ENCODE measurements around the gene ANKRD33B.
A peak's percentile ranks its signal among the peaks of the same experiment; 100 is the strongest.
"Not testable (repeated sequence)": the region's sequence is repeated elsewhere in the genome, so short reads cannot be mapped to it uniquely, and the experiment has no call there.

ANKRD33B gene

GRCh38 chr5:10596310-10596703 is 32.4 kb downstream of the ANKRD33B start:
- DNase-seq: no peak

DNA sequence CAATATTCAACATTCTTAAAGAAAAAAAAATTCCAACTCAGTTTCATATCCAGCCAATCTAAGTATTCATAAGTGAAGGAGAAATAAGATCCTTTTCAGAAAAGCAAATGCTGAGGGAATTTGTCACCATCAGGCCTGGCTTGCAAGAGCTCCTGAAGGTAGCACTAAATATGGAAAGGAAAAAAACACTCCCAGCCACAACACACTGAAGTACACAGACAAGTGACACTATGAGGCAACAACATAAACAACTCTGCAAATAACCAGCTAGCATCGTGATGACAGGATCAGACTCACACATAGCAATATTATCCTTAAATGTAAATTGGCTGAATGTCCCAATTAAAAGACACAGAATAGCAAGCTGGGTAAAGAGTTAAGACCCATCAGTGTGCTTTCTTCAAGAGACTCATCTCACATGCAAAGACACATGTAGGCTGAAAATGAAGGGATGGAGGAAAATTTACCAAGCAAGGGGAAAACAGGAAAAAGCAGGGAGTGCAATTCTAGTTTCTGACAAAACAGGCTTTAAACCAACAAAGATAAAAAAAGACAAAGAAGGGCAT is 33.1 kb downstream of the ANKRD33B start:
- DNase-seq: no peak

- DNase-seq: no peak
Observed at GRCh38 chr5:10599113-10599512, 35.2 kb downstream of the ANKRD33B start.

DNA sequence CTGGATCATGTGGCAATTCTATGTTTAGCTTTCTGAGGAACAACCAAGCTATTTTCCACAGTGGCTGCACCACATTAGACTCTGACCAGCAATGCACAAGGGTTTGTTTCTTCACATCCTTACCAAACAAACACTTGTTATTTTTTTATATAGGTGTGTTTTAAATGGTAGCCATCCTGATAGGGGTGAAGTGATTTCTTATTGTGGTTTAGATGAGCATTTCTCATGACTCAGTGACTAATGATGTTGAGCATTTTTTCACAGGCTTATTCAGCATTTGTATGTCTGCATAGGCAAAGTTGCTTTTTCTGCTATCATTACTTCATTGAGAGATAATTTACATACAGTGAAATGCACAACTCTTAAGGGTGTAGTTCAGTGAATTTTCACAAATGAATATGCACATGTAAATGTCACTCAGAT is 36.0 kb downstream of the ANKRD33B start:
- no peak for DNase-seq

GRCh38 chr5:10600626-10601245 is 36.9 kb downstream of the ANKRD33B start:
- DNase-seq: peak; percentile 22

DNA sequence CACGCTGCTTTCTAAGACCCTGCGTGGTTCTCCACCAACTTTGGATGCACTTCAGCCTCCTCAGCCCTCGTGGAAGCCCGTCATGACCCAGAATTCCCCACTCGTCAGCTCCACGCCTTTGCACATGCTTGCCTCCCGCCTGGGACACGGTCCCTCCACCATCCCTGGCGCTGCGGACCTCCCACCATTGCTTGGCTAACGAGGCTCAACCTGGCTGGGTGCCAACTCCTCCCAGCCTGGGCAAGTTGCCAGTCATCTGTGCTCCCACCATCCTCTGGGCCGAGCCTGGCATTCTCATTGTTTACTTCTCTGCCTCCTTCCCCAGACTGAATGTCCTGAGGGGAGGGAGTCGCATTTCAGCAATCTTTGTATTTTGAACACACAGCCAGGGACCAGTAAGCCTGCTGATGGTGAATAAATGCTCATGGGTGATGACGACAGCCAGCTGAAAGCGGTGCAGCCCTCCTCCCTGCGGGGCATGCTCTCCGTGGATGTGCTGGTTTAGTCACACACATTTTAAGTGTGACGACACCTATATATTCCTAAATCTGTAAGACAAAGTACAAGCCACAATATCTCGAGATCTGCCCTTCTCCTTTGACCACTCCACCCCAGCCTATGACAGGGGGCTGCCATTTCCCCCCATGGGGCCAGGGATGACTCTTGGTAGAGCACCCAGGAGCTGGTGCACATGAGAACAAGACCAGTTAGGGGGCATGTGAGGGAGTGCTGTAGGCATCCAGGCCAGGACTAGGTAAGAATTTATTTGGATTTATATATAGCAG is 37.6 kb downstream of the ANKRD33B start:
- no peak for DNase-seq

GRCh38 chr5:10602031-10602806 is 38.3 kb downstream of the ANKRD33B start:
- no peak for DNase-seq

- DNase-seq: no peak
Observed at GRCh38 chr5:10604975-10605374, 41.1 kb downstream of the ANKRD33B start.

DNA sequence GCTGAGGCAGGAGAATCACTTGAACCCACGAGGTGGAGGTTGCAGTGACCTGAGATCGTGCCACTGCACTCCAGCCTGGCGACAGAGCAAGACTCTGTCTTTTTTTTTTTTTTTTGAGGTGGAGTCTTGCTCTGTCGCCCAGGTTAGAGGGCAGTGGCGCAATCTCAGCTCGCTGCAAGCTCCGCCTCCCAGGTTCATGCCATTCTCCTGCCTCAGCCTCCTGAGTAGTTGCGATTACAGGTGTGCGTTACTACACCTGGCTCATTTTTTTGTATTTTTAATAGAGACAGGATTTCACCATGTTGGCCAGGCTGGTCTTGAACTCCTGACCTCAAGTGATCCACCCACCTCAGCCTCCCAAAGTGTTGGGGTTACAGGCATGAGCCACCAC is 42.8 kb downstream of the ANKRD33B start:
- not testable (repeated sequence) for DNase-seq

GRCh38 chr5:10607023-10607665 is 43.3 kb downstream of the ANKRD33B start:
- DNase-seq: no peak

DNA sequence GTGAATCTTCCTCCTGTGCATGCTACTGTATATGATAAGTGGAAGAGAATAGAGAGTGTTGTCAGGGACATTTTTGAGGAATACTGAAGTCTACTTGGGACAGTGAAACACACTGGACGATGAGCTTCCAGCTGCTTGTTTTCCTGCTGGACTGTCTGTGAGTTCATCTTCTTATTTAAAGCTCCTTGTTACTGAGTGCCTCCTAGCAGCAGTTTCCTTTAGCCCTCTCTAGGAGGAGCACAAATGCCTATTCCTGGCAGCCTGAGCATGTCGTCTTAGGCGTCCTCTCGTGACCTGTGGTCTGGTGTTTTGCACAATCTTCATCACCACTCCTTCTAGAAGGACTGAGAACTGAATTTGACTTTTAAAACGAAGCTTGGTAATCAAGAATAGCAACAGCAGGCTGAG is 43.8 kb downstream of the ANKRD33B start:
- no peak for DNase-seq

DNA sequence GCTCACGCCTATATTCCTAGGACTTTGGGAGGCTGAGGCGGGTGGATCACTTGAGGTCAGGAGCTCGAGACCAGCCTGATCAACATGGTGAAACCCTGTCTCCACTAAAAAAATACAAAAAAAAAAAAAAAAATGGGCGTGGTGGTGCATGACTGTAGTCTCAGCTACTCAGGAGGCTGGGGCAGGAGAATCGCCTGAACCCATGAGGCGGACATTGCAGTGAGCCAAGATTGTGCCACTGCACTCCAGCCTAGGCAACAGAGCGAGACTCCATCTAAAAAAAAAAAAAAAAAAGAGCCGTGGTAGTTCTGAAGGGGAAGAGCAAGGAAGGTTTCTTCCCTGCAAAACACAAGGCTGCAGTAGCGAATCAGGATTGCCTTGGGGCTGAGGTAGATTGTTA is 44.2 kb downstream of the ANKRD33B start:
- not testable (repeated sequence) for DNase-seq

DNA sequence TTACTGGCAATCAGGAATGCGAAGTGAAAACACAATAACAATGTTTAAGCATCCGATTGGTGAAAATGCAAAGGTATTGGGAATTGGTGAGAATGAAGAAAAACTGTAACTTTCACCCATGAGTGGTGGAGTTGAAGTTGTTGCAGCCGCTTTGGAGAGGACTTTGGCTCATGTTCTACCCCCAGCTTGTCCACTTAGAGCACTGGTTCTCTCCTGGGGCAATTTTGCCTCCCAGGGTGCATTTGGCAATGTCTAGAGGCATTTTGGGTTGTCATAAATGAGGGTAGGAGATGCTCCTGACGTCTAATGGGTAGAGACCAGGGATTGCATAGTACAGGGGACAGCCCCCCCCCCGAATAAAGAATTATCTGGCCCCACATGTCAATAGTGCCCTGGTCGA is 46.2 kb downstream of the ANKRD33B start:
- no peak for DNase-seq

DNA sequence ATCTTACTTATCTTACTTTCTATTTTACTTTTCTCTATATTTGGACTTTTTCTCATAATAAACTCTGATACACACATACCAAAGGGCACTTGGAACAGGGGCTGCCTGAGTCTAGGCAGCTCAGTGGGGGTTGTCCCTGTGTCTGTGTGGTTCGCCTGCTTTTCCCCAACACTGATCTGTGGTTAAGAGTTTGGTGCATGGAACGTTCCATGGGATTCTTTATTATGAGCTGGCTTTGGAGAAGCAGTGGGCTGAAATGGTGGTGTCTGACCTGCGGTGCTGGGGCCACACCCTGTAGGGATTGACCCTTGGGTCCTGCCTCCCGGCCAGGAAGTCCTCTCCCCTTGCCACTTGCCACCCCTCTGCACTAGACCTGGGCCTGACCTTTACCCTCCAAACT is 47.4 kb downstream of the ANKRD33B start:
- DNase-seq: no peak

GRCh38 chr5:10612251-10612650 is 48.4 kb downstream of the ANKRD33B start:
- DNase-seq: no peak

GRCh38 chr5:10615693-10616092 is 51.8 kb downstream of the ANKRD33B start:
- DNase-seq: no peak

DNA sequence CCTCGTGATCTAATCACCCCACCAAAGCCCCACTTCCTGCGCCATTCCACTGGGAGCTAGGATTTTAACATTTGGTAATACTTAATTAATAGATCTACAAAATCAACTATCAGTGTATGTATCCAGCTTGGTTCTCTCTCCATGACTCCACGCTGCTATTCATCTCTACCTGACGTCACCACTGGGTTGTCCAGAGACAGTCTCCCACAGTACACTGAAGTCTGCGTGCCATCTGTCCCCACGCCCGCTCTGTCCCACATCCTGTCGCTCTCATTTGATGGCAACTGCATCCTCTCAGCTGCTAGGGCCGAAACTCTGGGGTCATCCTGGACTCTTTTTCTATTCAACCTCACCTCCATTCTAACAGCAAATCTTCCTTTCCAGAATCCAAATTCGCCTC is 53.2 kb downstream of the ANKRD33B start:
- no peak for DNase-seq

DNA sequence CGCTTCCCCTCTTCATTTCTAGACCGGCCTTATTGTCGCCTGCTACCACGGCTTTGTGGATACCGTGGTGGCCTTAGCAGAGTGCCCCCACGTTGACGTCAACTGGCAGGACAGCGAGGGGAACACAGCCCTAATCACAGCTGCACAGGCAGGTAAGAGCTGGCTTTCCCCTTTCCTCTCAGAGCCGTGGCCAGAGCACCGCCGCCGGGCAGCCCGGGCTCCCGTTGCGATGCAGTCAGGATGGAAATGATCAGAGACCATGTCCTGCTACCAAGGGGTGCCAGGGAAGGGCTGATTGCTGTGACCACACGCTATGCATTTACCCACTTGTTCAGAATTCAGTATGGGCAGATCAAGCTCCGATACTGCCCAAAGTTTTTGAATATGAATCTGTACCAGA is 54.4 kb downstream of the ANKRD33B start:
- no peak for DNase-seq

DNA sequence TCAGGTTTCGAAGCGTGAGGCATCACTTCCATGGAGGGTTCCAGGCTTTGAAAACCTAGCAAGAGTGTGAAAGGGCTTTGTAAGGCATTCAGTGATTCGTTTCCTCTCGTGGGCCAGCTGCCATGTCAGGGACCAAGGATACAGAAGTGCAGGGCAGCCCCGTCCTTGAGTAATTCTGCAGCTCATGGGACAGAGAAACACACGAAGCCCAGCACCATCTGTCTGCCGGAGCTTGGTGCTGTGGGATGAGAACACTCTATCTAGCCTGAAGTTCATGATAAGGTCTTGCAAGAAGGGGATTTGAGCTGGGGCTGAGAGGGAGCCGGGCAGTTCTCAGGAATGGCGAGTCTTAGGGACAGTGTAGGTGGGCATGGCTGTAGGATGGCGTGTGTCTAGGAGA is 55.8 kb downstream of the ANKRD33B start:
- no peak for DNase-seq

DNA sequence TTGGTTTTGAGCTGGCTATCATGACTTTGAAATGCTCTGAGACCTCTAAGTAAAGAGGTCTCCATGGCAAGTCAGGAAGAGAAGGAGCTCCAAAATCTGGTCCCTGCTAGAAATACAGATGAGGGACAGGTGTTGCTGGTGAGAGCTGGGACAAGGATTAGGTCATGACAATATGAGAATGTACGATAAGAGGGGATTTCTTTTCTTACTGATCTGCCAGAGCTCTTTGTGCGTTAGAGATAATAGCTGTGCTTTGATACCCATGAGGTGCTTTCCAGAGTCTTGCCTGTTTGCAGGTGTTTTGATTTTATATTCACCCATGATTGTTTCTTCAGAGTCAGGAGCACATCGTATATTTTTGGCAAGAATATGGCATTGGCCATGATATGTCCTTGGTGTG is 56.5 kb downstream of the ANKRD33B start:
- DNase-seq: no peak

DNA sequence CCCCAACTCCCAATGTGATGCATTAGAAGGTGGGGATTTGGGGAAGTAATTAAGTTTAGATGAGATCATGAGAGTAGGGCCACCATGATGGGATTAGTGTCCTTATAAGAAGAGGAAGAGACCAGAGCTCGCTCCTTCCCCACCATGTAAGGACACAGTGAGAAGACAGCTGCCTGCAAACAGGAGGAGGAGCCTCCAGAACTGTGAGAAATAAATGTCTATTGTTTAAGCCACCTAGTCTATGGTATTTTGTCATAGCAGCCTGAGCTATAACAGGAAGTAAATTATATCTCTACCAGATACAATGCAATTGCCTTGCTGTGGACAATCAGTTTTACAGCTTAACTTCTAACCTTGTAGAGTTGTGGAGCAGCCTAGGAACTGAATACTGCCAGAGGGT is 58.0 kb downstream of the ANKRD33B start:
- no peak for DNase-seq

DNA sequence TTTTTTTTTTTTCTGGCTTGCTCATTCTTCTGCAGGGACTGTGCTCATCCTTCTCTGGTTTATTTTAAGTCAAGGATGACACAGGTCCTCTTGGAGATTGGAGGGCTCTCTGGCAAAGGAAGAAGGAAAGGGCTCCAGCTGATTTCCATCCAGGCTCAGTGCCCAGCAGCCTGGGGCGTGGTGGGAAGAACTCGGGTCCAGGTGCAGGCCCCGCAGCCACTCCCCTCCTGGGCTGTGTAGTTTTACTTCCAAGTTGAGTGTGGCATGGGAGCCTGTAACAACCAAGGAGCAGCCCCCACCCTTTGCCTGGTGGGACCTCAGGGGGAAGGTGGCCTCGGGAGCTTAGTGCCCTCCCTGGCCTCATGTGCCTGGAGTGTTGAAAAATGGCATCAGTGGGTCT is 58.9 kb downstream of the ANKRD33B start:
- DNase-seq: no peak

DNA sequence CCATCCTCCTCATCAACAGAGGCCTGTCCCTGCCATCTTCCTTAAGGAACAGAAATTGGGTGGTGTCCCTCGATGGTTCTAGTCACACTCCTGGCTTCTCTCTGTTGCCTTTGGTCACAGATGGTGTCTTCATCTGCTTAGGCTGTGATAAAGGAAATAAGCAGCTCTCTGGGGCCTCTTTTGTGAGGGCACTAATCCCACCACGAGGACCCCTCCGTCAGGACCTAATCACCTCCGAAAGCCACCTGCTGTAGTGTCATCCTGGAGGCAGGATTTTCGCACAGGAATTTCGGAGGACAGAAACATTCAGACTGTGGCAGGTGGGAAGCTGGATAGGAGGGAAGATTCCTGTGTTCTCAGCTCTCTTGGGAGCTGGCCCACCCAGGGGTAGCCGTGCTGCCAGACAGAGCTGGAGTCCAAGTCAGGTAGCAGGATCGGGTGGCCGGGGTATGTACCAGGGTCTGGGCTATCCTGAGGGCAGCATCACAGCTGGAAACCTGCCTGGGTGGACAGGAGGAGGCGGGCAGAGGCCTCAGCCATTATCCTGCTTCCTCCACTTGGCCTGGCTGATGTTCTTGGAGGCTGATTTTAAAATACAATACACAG is 59.5 kb downstream of the ANKRD33B start:
- DNase-seq: no peak
